Liver (tissue), 3 donors: ENCODE data around the gene CHN2.

Source experiments
- EGR1 ChIP-seq, 2 donors: IDR thresholded peaks; 2 replicates each; pipeline ENCODE4 v1.6.1; 2016 to 2018; ENCODE audit warnings: antibody characterized with exemption in 2 of 2, low read depth in 2 of 2
- FOXA1 ChIP-seq: IDR thresholded peaks from 2 replicates; pipeline ENCODE4 v1.6.1; 2016; ENCODE audit warnings: antibody characterized with exemption
- GABPA ChIP-seq, 2 donors: IDR thresholded peaks in 1 of 2; conservative IDR thresholded peaks in 1 of 2; 2 replicates each; pipeline ENCODE4 v1.6.1; 2016; ENCODE audit warnings: antibody characterized with exemption in 2 of 2, mild to moderate bottlenecking in 1 of 2, moderate library complexity in 1 of 2
- JUND ChIP-seq, 2 donors: IDR thresholded peaks; 2 replicates each; pipeline ENCODE4 v1.6.1; 2016; ENCODE audit warnings: antibody characterized with exemption in 2 of 2
- RAD21 ChIP-seq, 2 donors: IDR thresholded peaks; 2 replicates each; pipeline ENCODE4 v1.6.1; 2016; ENCODE audit warnings: antibody characterized with exemption in 2 of 2, mild to moderate bottlenecking in 2 of 2
- RXRA ChIP-seq, 2 donors: IDR thresholded peaks; 2 replicates each; pipeline ENCODE4 v1.6.1; 2017 to 2018; ENCODE audit warnings: antibody characterized with exemption in 2 of 2, mild to moderate bottlenecking in 1 of 2
- TAF1 ChIP-seq: conservative IDR thresholded peaks from 2 replicates; pipeline ENCODE4 v1.6.1; 2016; ENCODE audit warnings: antibody characterized with exemption, mild to moderate bottlenecking
- YY1 ChIP-seq: IDR thresholded peaks from 2 replicates; pipeline ENCODE4 v1.6.1; 2016; ENCODE audit warnings: antibody characterized with exemption, mild to moderate bottlenecking
- TF ChIP-seq, protein P1 (sequence below): fragments of 150-350 bp; IDR thresholded peaks from 2 replicates; pipeline ENCODE4 v1.5.1; 2017; ENCODE audit warnings: improper control_type of control experiment, low read depth, low read length; ENCODE audit not compliant: missing input control
- TF ChIP-seq, protein P2 (sequence below): IDR thresholded peaks from 2 replicates; pipeline ENCODE4 v1.6.1; 2016; ENCODE audit warnings: antibody characterized with exemption, mild to moderate bottlenecking
- TF ChIP-seq, protein P3 (sequence below): IDR thresholded peaks from 2 replicates; pipeline ENCODE4 v1.6.1; 2016; ENCODE audit warnings: antibody characterized with exemption
- TF ChIP-seq, protein P4 (sequence below): IDR thresholded peaks from 2 replicates; pipeline ENCODE4 v1.6.1; 2016; ENCODE audit warnings: antibody characterized with exemption
- TF ChIP-seq, protein P5 (sequence below): IDR thresholded peaks from 2 replicates; pipeline ENCODE4 v1.6.1; 2016; ENCODE audit warnings: antibody characterized with exemption
- donor health status: healthy.
- donor health status: healthy.

DNA sequence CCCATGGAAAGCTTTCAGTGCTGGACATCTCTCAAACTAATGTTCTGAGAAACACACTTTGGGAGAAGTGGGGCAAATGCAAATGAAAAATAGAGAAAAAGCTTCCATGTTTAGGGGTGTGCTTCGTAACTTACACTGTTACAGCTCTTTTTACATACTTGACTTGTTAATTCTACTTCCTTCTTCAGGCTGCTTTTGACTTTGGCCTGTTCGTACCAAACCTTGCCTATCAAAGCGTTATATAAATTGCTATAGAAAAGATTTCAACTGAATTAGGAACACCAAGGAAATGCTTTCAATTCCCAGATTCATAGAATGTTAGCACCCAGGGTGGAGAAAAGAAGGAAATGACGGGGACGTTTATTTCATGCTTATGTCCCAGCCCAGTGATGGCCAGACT is 228.3 kb downstream of the CHN2 start:
- TF ChIP-seq, protein P1, sequence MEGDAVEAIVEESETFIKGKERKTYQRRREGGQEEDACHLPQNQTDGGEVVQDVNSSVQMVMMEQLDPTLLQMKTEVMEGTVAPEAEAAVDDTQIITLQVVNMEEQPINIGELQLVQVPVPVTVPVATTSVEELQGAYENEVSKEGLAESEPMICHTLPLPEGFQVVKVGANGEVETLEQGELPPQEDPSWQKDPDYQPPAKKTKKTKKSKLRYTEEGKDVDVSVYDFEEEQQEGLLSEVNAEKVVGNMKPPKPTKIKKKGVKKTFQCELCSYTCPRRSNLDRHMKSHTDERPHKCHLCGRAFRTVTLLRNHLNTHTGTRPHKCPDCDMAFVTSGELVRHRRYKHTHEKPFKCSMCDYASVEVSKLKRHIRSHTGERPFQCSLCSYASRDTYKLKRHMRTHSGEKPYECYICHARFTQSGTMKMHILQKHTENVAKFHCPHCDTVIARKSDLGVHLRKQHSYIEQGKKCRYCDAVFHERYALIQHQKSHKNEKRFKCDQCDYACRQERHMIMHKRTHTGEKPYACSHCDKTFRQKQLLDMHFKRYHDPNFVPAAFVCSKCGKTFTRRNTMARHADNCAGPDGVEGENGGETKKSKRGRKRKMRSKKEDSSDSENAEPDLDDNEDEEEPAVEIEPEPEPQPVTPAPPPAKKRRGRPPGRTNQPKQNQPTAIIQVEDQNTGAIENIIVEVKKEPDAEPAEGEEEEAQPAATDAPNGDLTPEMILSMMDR, result no peak
- TF ChIP-seq RAD21 (IDR thresholded peaks at IDR 0.05) (no peak), GABPA (IDR thresholded peaks at IDR 0.05 in 1 of 2, conservative IDR thresholded peaks at IDR 0.05 in 1 of 2) (no peak), YY1 (no peak), EGR1 (IDR thresholded peaks at IDR 0.05; ENCODE audit: low read depth in 2 of 2) (no peak), TAF1 (no peak), FOXA1 (no peak), JUND (IDR thresholded peaks at IDR 0.05) (no peak), RXRA (IDR thresholded peaks at IDR 0.05) (no peak)
- TF ChIP-seq, protein P2, sequence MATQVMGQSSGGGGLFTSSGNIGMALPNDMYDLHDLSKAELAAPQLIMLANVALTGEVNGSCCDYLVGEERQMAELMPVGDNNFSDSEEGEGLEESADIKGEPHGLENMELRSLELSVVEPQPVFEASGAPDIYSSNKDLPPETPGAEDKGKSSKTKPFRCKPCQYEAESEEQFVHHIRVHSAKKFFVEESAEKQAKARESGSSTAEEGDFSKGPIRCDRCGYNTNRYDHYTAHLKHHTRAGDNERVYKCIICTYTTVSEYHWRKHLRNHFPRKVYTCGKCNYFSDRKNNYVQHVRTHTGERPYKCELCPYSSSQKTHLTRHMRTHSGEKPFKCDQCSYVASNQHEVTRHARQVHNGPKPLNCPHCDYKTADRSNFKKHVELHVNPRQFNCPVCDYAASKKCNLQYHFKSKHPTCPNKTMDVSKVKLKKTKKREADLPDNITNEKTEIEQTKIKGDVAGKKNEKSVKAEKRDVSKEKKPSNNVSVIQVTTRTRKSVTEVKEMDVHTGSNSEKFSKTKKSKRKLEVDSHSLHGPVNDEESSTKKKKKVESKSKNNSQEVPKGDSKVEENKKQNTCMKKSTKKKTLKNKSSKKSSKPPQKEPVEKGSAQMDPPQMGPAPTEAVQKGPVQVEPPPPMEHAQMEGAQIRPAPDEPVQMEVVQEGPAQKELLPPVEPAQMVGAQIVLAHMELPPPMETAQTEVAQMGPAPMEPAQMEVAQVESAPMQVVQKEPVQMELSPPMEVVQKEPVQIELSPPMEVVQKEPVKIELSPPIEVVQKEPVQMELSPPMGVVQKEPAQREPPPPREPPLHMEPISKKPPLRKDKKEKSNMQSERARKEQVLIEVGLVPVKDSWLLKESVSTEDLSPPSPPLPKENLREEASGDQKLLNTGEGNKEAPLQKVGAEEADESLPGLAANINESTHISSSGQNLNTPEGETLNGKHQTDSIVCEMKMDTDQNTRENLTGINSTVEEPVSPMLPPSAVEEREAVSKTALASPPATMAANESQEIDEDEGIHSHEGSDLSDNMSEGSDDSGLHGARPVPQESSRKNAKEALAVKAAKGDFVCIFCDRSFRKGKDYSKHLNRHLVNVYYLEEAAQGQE, result no peak
- TF ChIP-seq, protein P3, sequence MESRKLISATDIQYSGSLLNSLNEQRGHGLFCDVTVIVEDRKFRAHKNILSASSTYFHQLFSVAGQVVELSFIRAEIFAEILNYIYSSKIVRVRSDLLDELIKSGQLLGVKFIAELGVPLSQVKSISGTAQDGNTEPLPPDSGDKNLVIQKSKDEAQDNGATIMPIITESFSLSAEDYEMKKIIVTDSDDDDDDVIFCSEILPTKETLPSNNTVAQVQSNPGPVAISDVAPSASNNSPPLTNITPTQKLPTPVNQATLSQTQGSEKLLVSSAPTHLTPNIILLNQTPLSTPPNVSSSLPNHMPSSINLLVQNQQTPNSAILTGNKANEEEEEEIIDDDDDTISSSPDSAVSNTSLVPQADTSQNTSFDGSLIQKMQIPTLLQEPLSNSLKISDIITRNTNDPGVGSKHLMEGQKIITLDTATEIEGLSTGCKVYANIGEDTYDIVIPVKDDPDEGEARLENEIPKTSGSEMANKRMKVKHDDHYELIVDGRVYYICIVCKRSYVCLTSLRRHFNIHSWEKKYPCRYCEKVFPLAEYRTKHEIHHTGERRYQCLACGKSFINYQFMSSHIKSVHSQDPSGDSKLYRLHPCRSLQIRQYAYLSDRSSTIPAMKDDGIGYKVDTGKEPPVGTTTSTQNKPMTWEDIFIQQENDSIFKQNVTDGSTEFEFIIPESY, result no peak
- TF ChIP-seq, protein P4, sequence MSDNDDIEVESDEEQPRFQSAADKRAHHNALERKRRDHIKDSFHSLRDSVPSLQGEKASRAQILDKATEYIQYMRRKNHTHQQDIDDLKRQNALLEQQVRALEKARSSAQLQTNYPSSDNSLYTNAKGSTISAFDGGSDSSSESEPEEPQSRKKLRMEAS, result no peak
- TF ChIP-seq, protein P5, sequence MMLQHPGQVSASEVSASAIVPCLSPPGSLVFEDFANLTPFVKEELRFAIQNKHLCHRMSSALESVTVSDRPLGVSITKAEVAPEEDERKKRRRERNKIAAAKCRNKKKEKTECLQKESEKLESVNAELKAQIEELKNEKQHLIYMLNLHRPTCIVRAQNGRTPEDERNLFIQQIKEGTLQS, result no peak
